ENCODE results near the gene PRAC1.
A peak's percentile ranks its signal among the peaks of the same experiment; 100 is the strongest.

PRAC1 gene

DNA sequence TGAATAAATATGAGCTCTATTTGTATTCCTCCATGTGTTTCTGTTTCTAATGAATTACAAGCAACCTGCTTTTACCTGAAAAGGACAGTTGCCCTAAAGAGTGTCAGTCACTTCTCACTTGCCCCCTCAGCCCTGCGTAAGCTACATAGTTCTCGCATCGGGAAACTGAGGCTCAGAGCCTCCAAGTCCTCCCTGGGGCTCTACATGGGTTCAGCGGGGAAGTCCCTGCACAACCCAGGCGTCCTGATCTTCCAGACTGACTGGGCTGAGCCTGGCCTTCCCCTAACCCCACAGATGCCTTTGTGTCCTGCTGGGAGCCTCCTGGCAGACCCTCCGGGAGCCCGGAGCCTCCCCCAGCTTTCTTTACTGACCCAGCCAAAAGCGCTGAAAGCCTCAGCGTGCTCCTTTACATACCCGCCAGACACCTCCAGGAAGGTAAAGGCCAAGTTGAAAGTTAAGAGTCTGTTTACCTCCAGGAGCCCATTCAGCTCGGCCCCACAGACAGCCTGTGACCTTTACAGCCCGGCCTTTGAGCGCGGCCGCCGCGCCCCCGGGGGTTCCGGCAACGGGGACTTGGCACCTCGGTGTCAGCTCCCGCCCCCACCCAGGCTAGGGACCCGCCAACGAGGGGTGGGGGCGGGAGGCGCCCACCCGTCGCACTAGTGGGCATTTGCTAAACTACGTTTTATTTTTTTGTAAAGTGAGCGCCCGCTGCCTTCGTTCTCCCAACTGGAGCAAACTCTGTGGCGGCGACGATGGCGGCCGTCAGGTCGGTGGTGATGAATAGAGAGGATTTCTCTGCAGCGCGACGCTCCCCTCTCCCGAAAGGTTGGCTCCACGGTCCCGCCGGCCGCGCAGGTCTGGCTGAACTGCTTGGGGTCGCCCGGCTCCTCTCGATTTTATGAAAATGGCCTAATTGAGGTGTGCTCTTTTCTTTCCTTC is 10.6 kb upstream of the PRAC1 start:
- H3K9me3 ChIP-seq (ENCODE audit: control insufficient read depth, low read length), result no peaks in the 10 kb centered on the region
- 3 to 4% methylated on average over 50 of the region's 50 CpGs for WGBS, 2 experiments
- H3K27ac ChIP-seq (ENCODE audit: insufficient read depth, low read depth, low read length, poor library complexity, severe bottlenecking), result no peak overlapping the region
- no peaks in the 10 kb centered on the region for H3K4me1 ChIP-seq (ENCODE audit: control insufficient read depth, insufficient read depth, low read length)
- H3K4me3 ChIP-seq (ENCODE audit: insufficient read depth, low read depth, low read length), result no peak overlapping the region
- H3K27me3 ChIP-seq (ENCODE audit: control insufficient read depth, insufficient read depth, low read length, poor library complexity, severe bottlenecking), result peaks cover 100% of the 10 kb centered on the region
- no peaks in the 10 kb centered on the region for H3K36me3 ChIP-seq (ENCODE audit: control insufficient read depth, insufficient read depth, low read length)

DNA sequence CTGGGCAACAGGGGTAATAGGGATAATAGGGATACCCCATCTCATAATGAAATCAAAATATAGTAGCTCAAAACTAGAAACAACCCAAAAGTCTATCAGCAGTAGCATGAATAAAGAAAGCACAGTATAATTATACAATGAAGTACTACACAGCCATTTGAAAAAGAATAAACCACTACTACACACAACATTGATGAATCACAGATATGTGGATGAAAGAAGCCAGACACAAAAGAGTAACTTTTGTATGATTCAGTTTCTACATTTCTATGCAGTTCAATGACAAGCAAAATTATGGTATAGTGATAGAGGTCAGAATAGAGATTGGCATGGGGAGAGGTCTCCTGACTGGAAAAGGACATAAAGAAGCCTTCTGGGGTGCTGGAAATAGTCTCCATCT is 9.0 kb upstream of the PRAC1 start:
- Histone ChIP-seq H3K4me3 (ENCODE audit: insufficient read depth, low read depth, low read length) (no peak overlapping the region), H3K4me1 (ENCODE audit: control insufficient read depth, insufficient read depth, low read length) (no peaks in the 10 kb centered on the region), H3K36me3 (ENCODE audit: control insufficient read depth, insufficient read depth, low read length) (no peaks in the 10 kb centered on the region), H3K27me3 (ENCODE audit: control insufficient read depth, insufficient read depth, low read length, poor library complexity, severe bottlenecking) (peaks cover 100% of the 10 kb centered on the region), H3K9me3 (ENCODE audit: control insufficient read depth, low read length) (no peaks in the 10 kb centered on the region), H3K27ac (ENCODE audit: insufficient read depth, low read depth, low read length, poor library complexity, severe bottlenecking) (no peak overlapping the region)

DNA sequence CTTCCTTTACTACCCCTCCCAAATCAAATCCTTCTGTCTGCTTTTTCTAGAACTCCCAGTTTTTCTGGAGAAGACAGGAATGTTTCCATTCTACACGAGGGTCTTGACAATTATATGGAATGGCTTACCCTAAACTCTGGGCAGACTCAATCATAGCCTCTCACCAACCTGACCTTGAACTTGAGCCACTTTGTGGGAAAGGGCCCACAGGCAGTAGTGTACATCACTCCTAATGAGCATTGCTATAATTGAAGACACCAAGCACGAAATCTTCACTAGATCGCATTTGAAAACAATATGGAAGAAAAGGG is 7.9 kb upstream of the PRAC1 start:
- peaks cover 100% of the 10 kb centered on the region for H3K27me3 ChIP-seq (ENCODE audit: control insufficient read depth, insufficient read depth, low read length, poor library complexity, severe bottlenecking)
- H3K4me3 ChIP-seq (ENCODE audit: insufficient read depth, low read depth, low read length), result no peak overlapping the region
- 53 to 54% methylated on average over 3 of the region's 3 CpGs for WGBS, 2 experiments
- no peaks in the 10 kb centered on the region for H3K4me1 ChIP-seq (ENCODE audit: control insufficient read depth, insufficient read depth, low read length)
- H3K9me3 ChIP-seq (ENCODE audit: control insufficient read depth, low read length), result no peaks in the 10 kb centered on the region
- no peaks in the 10 kb centered on the region for H3K36me3 ChIP-seq (ENCODE audit: control insufficient read depth, insufficient read depth, low read length)
- no peak overlapping the region for H3K27ac ChIP-seq (ENCODE audit: insufficient read depth, low read depth, low read length, poor library complexity, severe bottlenecking)

DNA sequence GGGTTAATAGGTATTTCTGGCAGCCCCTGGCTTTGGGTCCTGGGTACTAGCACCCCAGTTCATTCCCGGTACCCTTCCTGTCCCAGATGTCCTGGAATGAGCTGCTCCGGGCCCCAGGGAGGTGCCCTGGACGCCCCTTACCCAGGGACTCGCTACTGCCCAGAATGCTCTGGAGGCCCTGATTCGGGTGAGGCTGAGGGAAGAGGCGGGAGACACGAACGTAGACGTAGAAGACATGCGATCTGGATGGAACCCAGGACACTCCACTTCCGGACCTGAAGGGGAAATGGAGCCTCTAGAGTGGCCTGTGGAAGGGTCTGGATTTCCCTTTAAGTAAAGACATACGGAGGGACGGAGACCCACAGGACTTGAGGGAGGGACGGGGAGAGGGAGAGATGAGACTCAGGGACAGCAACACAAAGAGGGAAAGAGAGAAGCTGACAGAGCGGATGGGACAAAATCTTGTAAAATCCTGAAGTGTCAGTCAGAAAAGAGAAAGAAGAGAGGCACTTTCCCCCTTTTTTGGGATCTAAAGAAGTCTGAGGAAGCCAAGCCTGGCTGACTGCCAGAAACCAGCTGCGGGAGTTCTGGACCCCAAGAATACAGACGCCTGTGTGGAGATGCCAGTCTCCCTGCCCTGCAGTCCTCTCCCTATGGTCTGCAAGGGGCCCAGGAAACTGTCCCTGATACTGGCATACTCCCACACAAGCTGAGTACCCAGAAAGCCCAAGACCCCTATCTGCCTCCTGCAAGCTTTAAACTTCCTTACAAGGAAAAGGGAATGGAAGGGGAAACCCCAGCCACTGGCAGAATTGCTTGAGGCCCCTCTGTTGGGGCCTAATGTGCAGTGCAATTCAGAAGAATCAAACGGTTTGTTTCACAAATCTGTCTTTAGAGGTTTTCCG is 7.3 kb upstream of the PRAC1 start:
- peaks cover 100% of the 10 kb centered on the region for H3K27me3 ChIP-seq (ENCODE audit: control insufficient read depth, insufficient read depth, low read length, poor library complexity, severe bottlenecking)
- H3K27ac ChIP-seq (ENCODE audit: insufficient read depth, low read depth, low read length, poor library complexity, severe bottlenecking), result no peak overlapping the region
- H3K4me1 ChIP-seq (ENCODE audit: control insufficient read depth, insufficient read depth, low read length), result no peaks in the 10 kb centered on the region
- H3K36me3 ChIP-seq (ENCODE audit: control insufficient read depth, insufficient read depth, low read length), result no peaks in the 10 kb centered on the region
- no peak overlapping the region for H3K4me3 ChIP-seq (ENCODE audit: insufficient read depth, low read depth, low read length)
- 6 to 9% methylated on average over 19 of the region's 19 CpGs for WGBS, 2 experiments
- no peaks in the 10 kb centered on the region for H3K9me3 ChIP-seq (ENCODE audit: control insufficient read depth, low read length)

DNA sequence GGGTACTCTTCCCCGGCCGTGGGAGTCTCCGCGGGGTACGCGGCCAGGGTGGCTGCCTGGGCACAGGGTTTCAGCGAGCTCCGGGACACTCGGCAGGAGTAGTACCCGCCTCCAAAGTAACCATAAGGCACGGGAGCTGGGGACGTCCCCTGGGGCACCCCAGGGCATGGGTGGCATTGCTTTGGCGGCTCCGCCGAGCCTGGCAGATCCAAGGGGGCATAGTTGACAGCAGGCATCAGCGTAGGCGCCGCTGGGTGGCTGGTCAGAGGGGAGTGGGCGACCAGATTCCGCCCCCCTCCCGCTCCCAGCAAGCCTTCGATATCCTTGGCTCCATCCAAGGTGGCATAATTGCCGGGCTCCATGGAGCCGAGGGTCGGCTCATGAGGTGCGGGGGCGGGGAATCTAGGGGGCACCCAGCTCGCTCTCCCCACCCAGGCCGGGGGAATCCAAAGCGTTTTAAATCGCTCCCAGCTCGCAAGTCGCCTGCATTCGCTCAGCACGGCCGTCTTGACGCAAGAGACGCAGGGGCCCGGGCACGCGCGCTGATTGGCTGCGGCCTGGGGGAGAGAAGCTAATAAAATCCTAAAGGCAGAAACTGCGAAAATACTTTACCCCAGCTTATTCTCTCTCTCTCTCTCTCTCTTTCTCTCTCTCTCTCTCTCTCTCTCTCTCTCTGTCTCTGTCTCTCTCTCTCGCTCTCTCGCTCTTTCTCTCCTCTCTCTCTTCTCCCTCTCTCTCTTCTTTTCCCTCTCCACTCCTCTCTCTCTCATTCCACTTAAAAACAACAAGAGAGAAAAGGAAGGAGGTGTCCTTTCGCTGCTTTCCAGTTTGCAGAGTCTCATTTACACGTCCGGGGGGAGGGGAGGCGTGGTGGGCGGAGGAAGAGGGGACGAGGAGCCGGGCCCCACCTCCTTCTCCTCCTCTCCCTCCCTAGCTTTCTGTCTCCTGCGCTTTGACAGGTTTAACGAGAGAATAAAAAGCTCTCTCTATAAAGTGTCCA is 6.2 kb upstream of the PRAC1 start, which contains the start of gene HOXB13:
Gene HOXB13 (minus strand): TSS at position 519 of the 1,000 bp plus-strand sequence. CDS start 157 bp downstream, at position 362.
- Histone ChIP-seq H3K9me3 (ENCODE audit: control insufficient read depth, low read length) (no peaks in the 10 kb centered on the region), H3K4me1 (ENCODE audit: control insufficient read depth, insufficient read depth, low read length) (no peaks in the 10 kb centered on the region), H3K36me3 (ENCODE audit: control insufficient read depth, insufficient read depth, low read length) (no peaks in the 10 kb centered on the region), H3K27me3 (ENCODE audit: control insufficient read depth, insufficient read depth, low read length, poor library complexity, severe bottlenecking) (peaks cover 100% of the 10 kb centered on the region), H3K27ac (ENCODE audit: insufficient read depth, low read depth, low read length, poor library complexity, severe bottlenecking) (no peak within 1 kb of the TSS), H3K4me3 (ENCODE audit: insufficient read depth, low read depth, low read length) (peak within 1 kb of the TSS; percentile 23)
- 5 to 6% methylated on average over 46 to 55 of the region's 55 CpGs for WGBS, 2 experiments

DNA sequence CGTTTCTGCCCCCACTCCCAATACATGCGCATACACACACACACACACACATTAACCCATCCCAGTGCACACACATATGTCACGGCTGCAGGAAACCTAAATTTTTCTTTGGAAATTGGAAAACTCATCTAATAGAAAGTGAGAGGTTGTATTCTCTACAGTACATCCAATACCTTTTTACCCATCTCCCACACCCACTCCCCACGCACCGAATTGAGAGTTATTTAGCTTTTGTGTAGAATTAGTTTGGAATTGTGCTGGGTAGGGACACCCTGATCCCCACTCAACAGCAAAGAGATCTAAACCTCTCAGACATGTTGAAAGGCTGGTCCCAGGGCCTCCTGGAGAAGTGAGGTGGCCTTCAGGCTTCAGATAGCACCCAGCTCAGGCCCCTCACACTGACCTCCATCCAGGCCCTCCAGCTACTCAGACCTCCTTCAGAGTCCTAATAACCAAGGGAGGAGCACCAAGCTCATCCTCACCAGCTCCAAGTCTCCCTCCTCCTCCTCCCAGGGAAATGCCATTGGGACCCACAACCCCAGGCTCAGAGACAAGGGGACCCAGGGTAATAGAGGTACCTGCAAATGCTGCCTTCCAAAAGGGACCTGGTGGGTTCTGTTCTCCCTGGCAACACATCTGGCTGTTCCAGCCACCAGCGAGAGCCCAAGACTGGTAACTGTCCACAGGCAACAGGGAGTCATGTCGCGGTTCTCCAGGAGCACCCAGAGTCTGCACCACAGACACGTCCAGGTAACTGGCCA is 5.3 kb upstream of the PRAC1 start:
- Histone ChIP-seq H3K4me1 (ENCODE audit: control insufficient read depth, insufficient read depth, low read length) (no peaks in the 10 kb centered on the region), H3K9me3 (ENCODE audit: control insufficient read depth, low read length) (no peaks in the 10 kb centered on the region), H3K27ac (ENCODE audit: insufficient read depth, low read depth, low read length, poor library complexity, severe bottlenecking) (no peak overlapping the region), H3K27me3 (ENCODE audit: control insufficient read depth, insufficient read depth, low read length, poor library complexity, severe bottlenecking) (peaks cover 100% of the 10 kb centered on the region), H3K4me3 (ENCODE audit: insufficient read depth, low read depth, low read length) (no peak overlapping the region), H3K36me3 (ENCODE audit: control insufficient read depth, insufficient read depth, low read length) (no peaks in the 10 kb centered on the region)
- WGBS, 2 experiments, result 38% methylated on average over 7 of the region's 9 CpGs

DNA sequence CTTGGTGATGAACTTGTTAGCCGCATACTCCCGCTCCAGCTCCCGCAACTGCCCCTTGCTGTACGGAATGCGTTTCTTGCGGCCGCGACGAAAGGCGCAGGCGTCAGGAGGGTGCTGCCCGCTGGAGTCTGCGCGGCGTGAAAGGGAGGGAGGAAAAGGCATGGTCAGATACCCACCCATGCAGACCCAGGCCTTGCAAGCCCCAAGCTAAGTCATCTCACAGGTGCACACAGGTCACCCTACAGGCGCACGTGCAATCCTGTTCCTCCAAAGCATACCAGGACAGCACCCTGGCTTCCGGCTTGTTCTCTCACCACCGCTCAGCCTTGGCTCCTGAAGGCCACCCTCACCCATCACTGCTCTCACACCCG is 4.6 kb upstream of the PRAC1 start:
- Histone ChIP-seq H3K4me1 (ENCODE audit: control insufficient read depth, insufficient read depth, low read length) (no peaks in the 10 kb centered on the region), H3K36me3 (ENCODE audit: control insufficient read depth, insufficient read depth, low read length) (no peaks in the 10 kb centered on the region), H3K4me3 (ENCODE audit: insufficient read depth, low read depth, low read length) (no peak overlapping the region), H3K27ac (ENCODE audit: insufficient read depth, low read depth, low read length, poor library complexity, severe bottlenecking) (no peak overlapping the region), H3K27me3 (ENCODE audit: control insufficient read depth, insufficient read depth, low read length, poor library complexity, severe bottlenecking) (peaks cover 100% of the 10 kb centered on the region), H3K9me3 (ENCODE audit: control insufficient read depth, low read length) (no peaks in the 10 kb centered on the region)
- WGBS, 2 experiments, result 25 to 30% methylated on average over 20 of the region's 20 CpGs

DNA sequence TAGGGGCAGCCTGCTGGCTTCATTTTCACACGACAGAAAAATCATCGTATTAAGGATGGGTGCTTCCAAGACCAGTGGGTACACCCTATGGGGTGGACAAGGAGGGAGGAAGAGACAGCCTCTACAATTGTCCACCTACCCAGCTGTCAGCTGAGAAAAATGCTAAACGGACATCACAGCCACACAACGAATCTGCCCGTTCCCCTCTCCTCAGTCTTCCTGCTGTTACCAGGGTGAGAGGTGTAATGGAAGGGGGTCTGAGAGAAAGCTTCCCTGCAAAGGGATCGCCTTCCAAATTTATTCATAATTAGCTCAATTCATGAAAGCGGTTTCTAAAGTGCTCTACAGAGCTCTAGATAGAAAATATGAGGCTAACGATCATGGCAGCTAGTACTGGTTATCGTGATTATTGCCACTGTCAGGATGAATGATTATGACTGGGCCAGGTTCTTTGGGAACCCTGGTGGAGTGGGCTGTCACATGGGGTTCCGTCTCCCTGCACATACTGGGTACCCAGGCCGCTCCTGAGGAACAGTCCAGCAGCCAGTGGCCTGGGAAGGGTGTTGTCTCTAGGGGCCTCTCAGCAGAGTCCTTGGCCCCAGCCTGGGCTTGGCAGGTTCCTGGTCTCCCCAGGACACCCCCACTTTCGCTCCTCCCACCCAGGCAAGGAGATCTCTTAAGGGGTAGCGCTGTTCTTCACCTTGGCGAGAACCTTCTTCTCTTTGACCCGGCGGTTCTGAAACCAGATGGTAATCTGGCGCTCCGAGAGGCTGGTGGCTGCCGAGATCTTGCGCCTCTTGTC is 4.0 kb upstream of the PRAC1 start:
- Histone ChIP-seq H3K4me1 (ENCODE audit: control insufficient read depth, insufficient read depth, low read length) (no peaks in the 10 kb centered on the region), H3K27me3 (ENCODE audit: control insufficient read depth, insufficient read depth, low read length, poor library complexity, severe bottlenecking) (peaks cover 100% of the 10 kb centered on the region), H3K4me3 (ENCODE audit: insufficient read depth, low read depth, low read length) (no peak overlapping the region), H3K36me3 (ENCODE audit: control insufficient read depth, insufficient read depth, low read length) (no peaks in the 10 kb centered on the region), H3K9me3 (ENCODE audit: control insufficient read depth, low read length) (no peaks in the 10 kb centered on the region), H3K27ac (ENCODE audit: insufficient read depth, low read depth, low read length, poor library complexity, severe bottlenecking) (no peak overlapping the region)
- WGBS, 2 experiments, result 35 to 39% methylated on average over 18 to 20 of the region's 20 CpGs
